Mesenchymal stem cell (in vitro differentiated cells and primary cell): ENCODE data around the gene STON2. TPM values are rescaled to one million over a fixed set of nuclear protein-coding genes. Genes with fewer than 3 reads are reported as not detected.

Source experiments
- DNase-seq: peaks from one replicate; pipeline ENCODE4 v3.0.0-alpha.2; 2013
- H2AFZ ChIP-seq: one replicate; pipeline ENCODE4 v1.6.1; 2013; ENCODE audit warnings: low read depth, mild to moderate bottlenecking, control low read depth, inconsistent platforms, low read length, moderate library complexity
- H2AK5ac ChIP-seq: 2 replicates; pipeline ENCODE4 v1.6.1; 2013; ENCODE audit warnings: low read length, moderate library complexity, mild to moderate bottlenecking, inconsistent platforms; ENCODE audit not compliant: severe bottlenecking
- H2BK120ac ChIP-seq: one replicate; pipeline ENCODE4 v1.6.1; 2013; ENCODE audit warnings: low read depth, mild to moderate bottlenecking, inconsistent platforms, low read length, moderate library complexity
- H2BK12ac ChIP-seq, 2 experiments: one replicate each; pipeline ENCODE4 v1.6.1; 2013; ENCODE audit warnings: inconsistent platforms in 2 of 2, low read length in 2 of 2, mild to moderate bottlenecking in 2 of 2, moderate library complexity in 2 of 2, control low read depth in 1 of 2
- H2BK15ac ChIP-seq: one replicate; pipeline ENCODE4 v1.6.1; 2013; ENCODE audit warnings: mild to moderate bottlenecking, low read depth, inconsistent platforms; ENCODE audit not compliant: poor library complexity, severe bottlenecking
- H2BK5ac ChIP-seq: 2 replicates; pipeline ENCODE4 v1.6.1; 2013; ENCODE audit warnings: low read depth, mild to moderate bottlenecking, low read length, control low read depth, inconsistent platforms; ENCODE audit not compliant: poor library complexity, severe bottlenecking
- H3K14ac ChIP-seq, 2 experiments: one replicate each; pipeline ENCODE4 v1.6.1; 2013; ENCODE audit warnings: inconsistent platforms in 2 of 2, low read length in 2 of 2, control low read depth in 1 of 2, mild to moderate bottlenecking in 1 of 2, moderate library complexity in 1 of 2
- H3K18ac ChIP-seq, 2 experiments: one replicate each; pipeline ENCODE4 v1.6.1; 2013; ENCODE audit warnings: inconsistent platforms in 2 of 2, low read length in 2 of 2, control low read depth in 1 of 2, low read depth in 1 of 2, mild to moderate bottlenecking in 1 of 2
- H3K23ac ChIP-seq, 2 experiments: one replicate each; pipeline ENCODE4 v1.6.1; 2013; ENCODE audit warnings: inconsistent platforms in 2 of 2, low read length in 2 of 2, mild to moderate bottlenecking in 2 of 2, moderate library complexity in 2 of 2, control low read depth in 1 of 2
- H3K27ac ChIP-seq: 2 replicates; pipeline ENCODE4 v1.5.1; 2013; ENCODE audit warnings: mild to moderate bottlenecking, moderate library complexity, low read length, control low read depth, inconsistent platforms; ENCODE audit not compliant: poor library complexity, severe bottlenecking
- H3K27me3 ChIP-seq, 2 experiments: 2 replicates each; pipeline versions ENCODE4 v1.6.1 to v1.7.0; 2013; ENCODE audit warnings: low read length in 2 of 2, mild to moderate bottlenecking in 2 of 2, moderate library complexity in 2 of 2, control low read depth in 1 of 2, inconsistent platforms in 1 of 2; ENCODE audit not compliant: control insufficient read depth in 1 of 2, insufficient read depth in 1 of 2
- H3K36me3 ChIP-seq, 2 experiments: 2 replicates each; pipeline versions ENCODE4 v1.6.1 to v1.7.0; 2013; ENCODE audit warnings: low read length in 2 of 2, control low read depth in 1 of 2, inconsistent platforms in 1 of 2, low read depth in 1 of 2, mild to moderate bottlenecking in 1 of 2; ENCODE audit not compliant: insufficient read depth in 2 of 2, control insufficient read depth in 1 of 2
- H3K4ac ChIP-seq, 2 experiments: one replicate each; pipeline ENCODE4 v1.6.1; 2013; ENCODE audit warnings: inconsistent platforms in 2 of 2, low read length in 2 of 2, mild to moderate bottlenecking in 2 of 2, moderate library complexity in 2 of 2, control low read depth in 1 of 2, low read depth in 1 of 2
- H3K4me1 ChIP-seq: 2 replicates; pipeline ENCODE4 v1.6.1; 2013; ENCODE audit warnings: low read depth, low read length, control low read depth; ENCODE audit not compliant: control insufficient read depth, insufficient read depth
- H3K4me2 ChIP-seq: 2 replicates; pipeline ENCODE4 v1.6.1; 2013; ENCODE audit warnings: low read length, mild to moderate bottlenecking, inconsistent platforms; ENCODE audit not compliant: poor library complexity, severe bottlenecking
- H3K4me3 ChIP-seq, 2 experiments: 2 replicates each; pipeline versions ENCODE4 v1.5.1 to v1.7.0; 2013; ENCODE audit warnings: low read length in 2 of 2, mild to moderate bottlenecking in 2 of 2, control low read depth in 1 of 2, low read depth in 1 of 2; ENCODE audit not compliant: insufficient read depth in 1 of 2
- H3K79me1 ChIP-seq: replicated peaks from 2 replicates; pipeline ENCODE4 v1.6.1; 2013; ENCODE audit warnings: mild to moderate bottlenecking, control low read depth, low read length, inconsistent platforms; ENCODE audit not compliant: poor library complexity, severe bottlenecking
- H3K9ac ChIP-seq: 2 replicates; pipeline ENCODE4 v1.7.0; 2013; ENCODE audit warnings: mild to moderate bottlenecking, low read length, moderate library complexity
- H3K9me3 ChIP-seq: 2 replicates; pipeline ENCODE4 v1.7.0; 2013; ENCODE audit warnings: mild to moderate bottlenecking, low read length; ENCODE audit not compliant: control insufficient read depth
- H4K8ac ChIP-seq: one replicate; pipeline ENCODE4 v1.6.1; 2013; ENCODE audit warnings: inconsistent platforms, mild to moderate bottlenecking, low read length, moderate library complexity
- H4K91ac ChIP-seq: one replicate; pipeline ENCODE4 v1.6.1; 2013; ENCODE audit warnings: mild to moderate bottlenecking, low read length, inconsistent platforms
- WGBS: methylation state at CpG from one replicate; pipeline ENCODE4 v1.1.7; 2013; ENCODE audit warnings: mixed read lengths; 5-methylcytosine and 5-hydroxymethylcytosine counted together
- polyA plus RNA-seq, 2 experiments: library from polyadenylated mRNA; stranded (reverse); fragments of 200-250 nt; gene quantifications; one replicate each; pipeline ENCODE4 v1.2.3, GENCODE V29; 2013

STON2 gene, protein sequence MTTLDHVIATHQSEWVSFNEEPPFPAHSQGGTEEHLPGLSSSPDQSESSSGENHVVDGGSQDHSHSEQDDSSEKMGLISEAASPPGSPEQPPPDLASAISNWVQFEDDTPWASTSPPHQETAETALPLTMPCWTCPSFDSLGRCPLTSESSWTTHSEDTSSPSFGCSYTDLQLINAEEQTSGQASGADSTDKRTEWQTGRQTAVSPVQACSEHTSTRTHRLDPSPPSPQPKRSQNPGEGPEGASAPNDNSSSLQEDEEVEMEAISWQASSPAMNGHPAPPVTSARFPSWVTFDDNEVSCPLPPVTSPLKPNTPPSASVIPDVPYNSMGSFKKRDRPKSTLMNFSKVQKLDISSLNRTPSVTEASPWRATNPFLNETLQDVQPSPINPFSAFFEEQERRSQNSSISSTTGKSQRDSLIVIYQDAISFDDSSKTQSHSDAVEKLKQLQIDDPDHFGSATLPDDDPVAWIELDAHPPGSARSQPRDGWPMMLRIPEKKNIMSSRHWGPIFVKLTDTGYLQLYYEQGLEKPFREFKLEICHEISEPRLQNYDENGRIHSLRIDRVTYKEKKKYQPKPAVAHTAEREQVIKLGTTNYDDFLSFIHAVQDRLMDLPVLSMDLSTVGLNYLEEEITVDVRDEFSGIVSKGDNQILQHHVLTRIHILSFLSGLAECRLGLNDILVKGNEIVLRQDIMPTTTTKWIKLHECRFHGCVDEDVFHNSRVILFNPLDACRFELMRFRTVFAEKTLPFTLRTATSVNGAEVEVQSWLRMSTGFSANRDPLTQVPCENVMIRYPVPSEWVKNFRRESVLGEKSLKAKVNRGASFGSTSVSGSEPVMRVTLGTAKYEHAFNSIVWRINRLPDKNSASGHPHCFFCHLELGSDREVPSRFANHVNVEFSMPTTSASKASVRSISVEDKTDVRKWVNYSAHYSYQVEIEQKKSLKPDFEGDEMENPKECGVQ
- not detected for polyA plus RNA-seq (2013, experiment 1 of 2)
- not detected for polyA plus RNA-seq (2013, experiment 2 of 2)

DNA sequence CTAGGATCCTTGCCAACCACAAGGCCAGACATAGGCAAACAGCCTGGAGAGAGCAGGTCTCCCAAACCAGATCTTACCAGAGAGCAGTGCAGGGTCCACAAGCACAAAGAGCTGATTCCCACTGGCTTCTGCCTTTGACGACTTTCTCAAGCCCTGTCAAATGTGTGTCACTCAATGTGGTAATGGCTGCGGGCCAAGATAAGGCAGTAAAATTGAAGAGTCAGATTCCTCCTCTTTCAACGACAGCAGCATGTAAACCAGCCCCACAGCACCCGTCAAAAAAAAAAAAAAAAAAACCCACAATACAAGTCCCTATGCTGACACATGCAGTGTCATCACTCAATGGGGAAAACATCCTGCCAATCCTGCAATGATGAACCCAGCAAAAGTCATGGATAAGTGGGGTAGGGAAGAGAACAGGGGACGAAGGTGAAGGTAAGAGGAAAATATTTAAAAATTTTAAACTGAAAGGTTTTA is at the start of gene STON2:
Gene STON2, minus strand, starts transcription at position 123 of the 477 bp plus-strand sequence. CDS start 1,942 bp downstream, outside the sequence.
- Histone ChIP-seq H4K91ac (no peak within 1 kb of the TSS), H3K9ac (peak within 1 kb of the TSS; percentile 91), H3K4me3 (peak within 1 kb of the TSS in 1 of 2 experiments; percentile 54), H3K4ac (no peak within 1 kb of the TSS), H4K8ac (no peak within 1 kb of the TSS), H2BK120ac (no peak within 1 kb of the TSS), H3K27me3 (peaks cover 0 to 9% of the 10 kb centered on the region in 2 experiments), H2BK15ac (no peak within 1 kb of the TSS), H2AFZ (no peak within 1 kb of the TSS), H3K4me2 (no peak within 1 kb of the TSS), H2AK5ac (no peak within 1 kb of the TSS), H3K14ac (no peak within 1 kb of the TSS), H3K18ac (no peak within 1 kb of the TSS), H3K23ac (no peak within 1 kb of the TSS), H3K4me1 (peaks cover 2% of the 10 kb centered on the region), H3K9me3 (no peaks in the 10 kb centered on the region), H2BK5ac (no peak within 1 kb of the TSS), H3K36me3 (peaks cover 0 to 19% of the 10 kb centered on the region in 2 experiments), H3K27ac (no peak within 1 kb of the TSS), H2BK12ac (no peak within 1 kb of the TSS), H3K79me1 (no peaks in the 10 kb centered on the region)
- 45% methylated on average over 4 of the region's 5 CpGs for WGBS
- no peak for DNase-seq

DNA sequence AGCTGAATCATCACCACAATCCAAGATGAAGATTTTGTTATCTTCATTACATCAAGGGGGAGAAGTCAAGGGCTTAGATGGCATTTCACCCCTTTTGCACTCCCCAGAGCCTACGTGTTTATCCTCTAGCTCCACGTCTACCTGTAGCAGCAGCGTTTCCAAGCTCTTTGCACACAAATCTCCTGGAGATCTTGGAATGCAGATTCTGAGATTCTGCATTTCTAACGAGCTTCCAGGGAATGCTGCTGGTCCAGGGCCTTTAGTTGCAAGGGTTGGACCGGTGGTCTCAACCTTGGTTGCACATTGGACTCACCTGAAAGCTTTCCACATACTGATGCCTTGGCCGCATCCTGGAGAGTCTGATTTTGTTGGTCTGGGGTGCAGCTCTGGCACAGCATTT is 49.5 kb upstream of the STON2 start:
- H2AFZ ChIP-seq: no peak overlapping the region
- H3K4me2 ChIP-seq: no peak overlapping the region
- WGBS: 73% methylated on average over 6 of the region's 6 CpGs
- no peak overlapping the region for H2AK5ac ChIP-seq
- H3K4ac ChIP-seq: peak overlapping the region in 1 of 2 experiments; percentile 0
- peaks cover 0 to 23% of the 10 kb centered on the region in 2 experiments for H3K27me3 ChIP-seq
- H3K79me1 ChIP-seq: no peaks in the 10 kb centered on the region
- H2BK15ac ChIP-seq: no peak overlapping the region
- H3K9me3 ChIP-seq: no peaks in the 10 kb centered on the region
- no peak overlapping the region for H3K27ac ChIP-seq
- H3K36me3 ChIP-seq: no peaks in the 10 kb centered on the region
- no peak overlapping the region for H4K91ac ChIP-seq
- peak overlapping the region; percentile 30 for H3K9ac ChIP-seq
- no peak overlapping the region for H2BK120ac ChIP-seq
- no peak overlapping the region for H3K14ac ChIP-seq
- no peak overlapping the region for H3K23ac ChIP-seq
- no peak overlapping the region for H3K18ac ChIP-seq
- H3K4me3 ChIP-seq: peak overlapping the region in 1 of 2 experiments; percentile 46
- H3K4me1 ChIP-seq: peaks cover 13% of the 10 kb centered on the region
- no peak overlapping the region for H2BK5ac ChIP-seq
- no peak overlapping the region for H2BK12ac ChIP-seq
- no peak for DNase-seq
- no peak overlapping the region for H4K8ac ChIP-seq

DNA sequence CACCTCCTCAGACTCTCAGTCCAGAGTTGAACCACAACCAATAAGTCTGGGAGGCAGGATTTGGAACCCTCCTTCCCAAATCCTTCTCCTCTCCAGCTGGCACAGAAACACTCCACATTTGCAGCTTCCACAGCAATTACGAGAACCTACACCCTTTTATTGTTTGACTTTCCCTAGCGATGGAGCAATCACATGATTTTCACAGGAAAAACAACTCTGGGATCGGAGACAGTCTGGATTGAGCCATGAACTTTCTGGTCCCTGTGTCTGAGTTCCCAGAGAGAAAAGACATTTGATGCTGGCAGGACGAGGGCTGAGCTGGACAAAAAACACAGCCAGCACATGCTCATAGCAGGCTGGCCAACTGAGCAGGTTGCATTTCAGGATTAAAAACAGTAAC is 49.0 kb upstream of the STON2 start:
- Histone ChIP-seq H3K9me3 (no peaks in the 10 kb centered on the region), H3K4me3 (peak overlapping the region in 1 of 2 experiments; percentile 46), H3K36me3 (no peaks in the 10 kb centered on the region), H4K8ac (no peak overlapping the region), H2AK5ac (no peak overlapping the region), H3K14ac (no peak overlapping the region), H3K23ac (no peak overlapping the region), H3K4me1 (peaks cover 13% of the 10 kb centered on the region), H3K4me2 (no peak overlapping the region), H3K4ac (no peak overlapping the region), H3K9ac (peak overlapping the region; percentile 30), H2BK12ac (no peak overlapping the region), H2BK15ac (no peak overlapping the region), H3K79me1 (no peaks in the 10 kb centered on the region), H3K18ac (no peak overlapping the region), H2BK5ac (no peak overlapping the region), H2BK120ac (no peak overlapping the region), H3K27me3 (peaks cover 3 to 22% of the 10 kb centered on the region in 2 experiments), H2AFZ (no peak overlapping the region), H3K27ac (no peak overlapping the region), H4K91ac (no peak overlapping the region)
- DNase-seq: no peak
- 59% methylated on average over 4 of the region's 4 CpGs for WGBS
